ENCODE results near the gene OCIAD1. TPM values are rescaled to one million over a fixed set of nuclear protein-coding genes. Genes with fewer than 3 reads are reported as not detected.
"Not testable (repeated sequence)": the region's sequence is repeated elsewhere in the genome, so short reads cannot be mapped to it uniquely, and the experiment has no call there.

The OCIAD1 gene, protein sequence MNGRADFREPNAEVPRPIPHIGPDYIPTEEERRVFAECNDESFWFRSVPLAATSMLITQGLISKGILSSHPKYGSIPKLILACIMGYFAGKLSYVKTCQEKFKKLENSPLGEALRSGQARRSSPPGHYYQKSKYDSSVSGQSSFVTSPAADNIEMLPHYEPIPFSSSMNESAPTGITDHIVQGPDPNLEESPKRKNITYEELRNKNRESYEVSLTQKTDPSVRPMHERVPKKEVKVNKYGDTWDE
- 221 and 225 TPM in 2 replicates for total RNA-seq (2014; rRNA removed; shearing (Covaris generic))
- polyA plus RNA-seq (2015; cell fraction: cytosol; rRNA removed) = 190 and 205 TPM in 2 replicates
- polyA plus RNA-seq (2015; cell fraction: nucleus; rRNA removed) = 113 and 114 TPM in 2 replicates

GRCh38 chr4:48830706-48831531, at the start of gene OCIAD1:
Gene OCIAD1 (plus strand): TSS chr4:48831088. CDS start chr4:48832625, 1,537 bp downstream.
- DNase-seq (ENCODE audit: low read depth, low spot score) = peak; percentile 99
- in situ Hi-C loops (cut with HindIII; ENCODE audit: low pct_unique_long_range_greater_than_20kb, low sequenced_read_pairs) = no loop called here

DNA sequence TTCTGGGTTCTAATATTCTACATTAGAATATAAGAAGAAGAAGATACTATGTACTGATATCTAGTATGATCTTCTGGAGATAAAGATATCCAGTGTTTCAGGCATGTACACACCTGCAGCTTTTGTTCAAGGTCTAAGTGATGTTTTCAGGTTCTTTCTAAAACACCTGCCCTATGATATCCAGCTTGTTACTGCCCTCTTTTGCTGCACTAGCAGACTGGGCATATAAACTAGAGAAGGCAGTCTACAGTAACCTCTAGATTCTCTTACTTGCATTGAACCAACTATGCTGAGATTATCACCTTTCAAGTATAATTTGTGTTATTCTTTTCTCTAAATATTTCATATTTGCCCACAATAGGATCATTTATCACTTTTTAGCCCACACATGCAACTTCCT, 48.9 kb upstream of the OCIAD1 start:
- DNase-seq (ENCODE audit: low read depth, low spot score) = no peak
- in situ Hi-C loops (cut with HindIII; ENCODE audit: low pct_unique_long_range_greater_than_20kb, low sequenced_read_pairs) = no loop called here

DNA sequence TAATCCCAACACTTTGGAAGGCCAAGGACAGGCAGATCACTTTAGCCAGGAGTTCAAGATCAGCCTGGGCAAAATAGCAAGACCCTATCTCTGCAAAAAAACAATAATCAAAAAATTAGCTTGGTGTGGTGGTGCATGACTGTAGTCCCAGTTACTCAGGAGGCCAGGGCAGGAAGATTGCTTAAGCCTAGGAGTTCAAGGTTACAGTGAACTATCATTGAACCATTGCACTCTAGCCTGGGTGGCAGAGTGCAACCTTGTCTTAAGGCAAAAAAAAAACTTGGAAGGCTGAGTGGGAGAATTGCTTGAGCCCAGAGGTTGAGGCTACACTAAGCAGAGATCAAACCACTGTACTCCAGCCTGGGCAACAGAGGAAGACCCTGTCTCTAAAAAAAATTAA, 45.6 kb upstream of the OCIAD1 start:
- in situ Hi-C loops (cut with HindIII; ENCODE audit: low pct_unique_long_range_greater_than_20kb, low sequenced_read_pairs) = no loop called here

GRCh38 chr4:48786549-48786948, 44.3 kb upstream of the OCIAD1 start:
- no peak for DNase-seq (ENCODE audit: low read depth, low spot score)
- in situ Hi-C loops (cut with HindIII; ENCODE audit: low pct_unique_long_range_greater_than_20kb, low sequenced_read_pairs) = no loop called here

More for the DNA sequence above, 45.6 kb upstream of the OCIAD1 start:
- DNase-seq (ENCODE audit: low read depth, low spot score) = no peak

GRCh38 chr4:48787056-48787455, 43.8 kb upstream of the OCIAD1 start:
- no peak for DNase-seq (ENCODE audit: low read depth, low spot score)
- in situ Hi-C loops (cut with HindIII; ENCODE audit: low pct_unique_long_range_greater_than_20kb, low sequenced_read_pairs) = no loop called here

- no peak for DNase-seq (ENCODE audit: low read depth, low spot score)
- in situ Hi-C loops (cut with HindIII; ENCODE audit: low pct_unique_long_range_greater_than_20kb, low sequenced_read_pairs) = no loop called here
These were observed 40.3 kb upstream of the OCIAD1 start for GRCh38 chr4:48790561-48790960.

- DNase-seq (ENCODE audit: low read depth, low spot score) = no peak
- in situ Hi-C loops (cut with HindIII; ENCODE audit: low pct_unique_long_range_greater_than_20kb, low sequenced_read_pairs) = no loop called here
These were observed 39.6 kb upstream of the OCIAD1 start for GRCh38 chr4:48791313-48791712.

DNA sequence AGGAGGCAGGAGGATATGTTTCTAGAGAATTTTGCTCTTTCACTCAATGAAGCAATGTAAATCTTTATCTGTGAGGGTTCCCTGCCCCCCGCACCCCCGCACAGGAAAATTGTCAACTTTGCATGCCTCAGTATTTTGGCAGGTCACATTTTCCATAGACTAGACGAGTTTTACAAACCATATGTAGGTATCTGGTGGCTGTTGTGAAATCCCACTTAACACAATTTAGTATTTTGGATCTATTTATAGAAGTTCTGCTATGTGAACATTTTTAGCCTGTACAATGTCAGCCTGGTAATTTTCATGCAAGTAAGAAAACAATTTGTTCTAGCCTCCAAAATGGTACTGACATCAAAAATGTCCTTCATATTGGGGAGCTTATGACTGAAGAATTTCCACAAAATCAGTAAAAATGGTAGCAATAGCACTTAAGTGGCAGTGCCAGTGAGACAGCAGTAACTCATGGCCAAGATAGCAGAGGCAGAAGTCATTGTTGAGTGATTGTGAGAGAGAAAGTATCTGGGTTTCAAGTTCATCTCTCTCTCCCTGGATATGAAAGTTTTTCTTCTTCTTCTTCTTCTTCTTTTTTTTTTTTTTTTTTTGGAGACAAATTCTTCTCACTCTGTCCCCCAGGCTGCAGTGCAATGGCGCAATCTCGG, 38.4 kb upstream of the OCIAD1 start:
- in situ Hi-C loops (cut with HindIII; ENCODE audit: low pct_unique_long_range_greater_than_20kb, low sequenced_read_pairs) = no loop called here
- DNase-seq (ENCODE audit: low read depth, low spot score) = no peak

DNA sequence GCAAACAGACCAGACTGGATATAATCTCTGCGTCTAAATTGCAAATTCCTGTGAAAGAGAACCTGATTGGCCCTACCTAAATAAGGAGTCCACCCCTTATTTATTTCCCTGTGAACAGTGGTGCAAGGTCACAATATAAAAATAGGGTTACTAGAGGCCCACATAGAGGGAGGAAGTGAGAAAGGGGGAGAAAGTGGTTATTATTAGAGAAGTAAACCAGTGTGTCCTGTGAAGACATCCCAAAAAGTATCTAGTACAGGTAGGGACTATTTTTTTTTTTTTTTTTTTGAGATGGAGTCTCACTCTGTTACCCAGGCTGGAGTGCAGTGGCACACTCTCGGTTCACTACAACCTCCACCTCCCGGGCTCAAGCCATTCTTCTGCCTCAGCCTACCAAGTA, 35.8 kb upstream of the OCIAD1 start:
- DNase-seq (ENCODE audit: low read depth, low spot score) = no peak
- in situ Hi-C loops (cut with HindIII; ENCODE audit: low pct_unique_long_range_greater_than_20kb, low sequenced_read_pairs) = no loop called here

- no peak for DNase-seq (ENCODE audit: low read depth, low spot score)
- in situ Hi-C loops (cut with HindIII; ENCODE audit: low pct_unique_long_range_greater_than_20kb, low sequenced_read_pairs) = no loop called here
These were observed 34.5 kb upstream of the OCIAD1 start for GRCh38 chr4:48796191-48796926.

DNA sequence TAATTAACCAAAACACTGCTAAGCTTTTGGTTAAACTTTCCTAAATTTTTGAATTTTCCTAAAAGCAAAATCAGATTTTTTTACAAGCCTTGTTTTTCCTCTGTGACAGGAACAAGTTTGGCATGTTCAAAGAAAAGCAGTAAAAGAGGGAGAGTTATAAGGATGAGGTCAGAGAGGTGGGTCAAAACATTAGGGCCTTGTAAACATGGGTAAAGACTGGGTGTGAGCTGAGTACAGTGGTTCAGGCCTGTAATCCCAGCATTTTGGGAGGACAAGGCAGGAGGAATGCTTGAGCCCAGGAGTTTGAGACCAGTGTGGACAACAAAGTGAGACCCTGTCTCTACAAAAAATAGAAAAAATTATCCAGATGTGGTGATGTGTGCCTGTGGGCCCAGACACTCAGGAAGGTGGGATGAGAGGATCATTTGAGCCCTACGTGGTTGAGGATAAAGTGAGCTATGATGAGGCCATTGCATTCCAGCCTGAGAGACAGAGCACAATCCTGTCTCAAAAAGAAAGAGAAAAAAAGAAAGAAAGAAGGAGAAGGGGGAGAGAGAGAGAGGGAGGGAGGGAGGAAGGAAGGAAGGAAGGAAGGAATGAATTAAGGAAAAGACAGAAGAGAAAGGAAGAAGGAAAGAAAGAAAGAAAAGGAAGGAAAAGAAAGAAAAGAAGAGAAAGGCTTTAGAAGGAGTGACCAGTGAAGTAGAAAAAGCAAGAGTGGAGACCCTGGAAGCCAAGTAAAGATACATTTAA, 33.8 kb upstream of the OCIAD1 start:
- in situ Hi-C loops (cut with HindIII; ENCODE audit: low pct_unique_long_range_greater_than_20kb, low sequenced_read_pairs) = no loop called here
- no peak for DNase-seq (ENCODE audit: low read depth, low spot score)

- no peak for DNase-seq (ENCODE audit: low read depth, low spot score)
- in situ Hi-C loops (cut with HindIII; ENCODE audit: low pct_unique_long_range_greater_than_20kb, low sequenced_read_pairs) = no loop called here
These were observed 32.8 kb upstream of the OCIAD1 start for GRCh38 chr4:48798117-48798516.

- no peak for DNase-seq (ENCODE audit: low read depth, low spot score)
- in situ Hi-C loops (cut with HindIII; ENCODE audit: low pct_unique_long_range_greater_than_20kb, low sequenced_read_pairs) = no loop called here
These were observed 31.7 kb upstream of the OCIAD1 start for GRCh38 chr4:48799157-48799556.

GRCh38 chr4:48800155-48800554, 30.7 kb upstream of the OCIAD1 start:
- in situ Hi-C loops (cut with HindIII; ENCODE audit: low pct_unique_long_range_greater_than_20kb, low sequenced_read_pairs); DNase-seq (ENCODE audit: low read depth, low spot score): not testable (repeated sequence)

GRCh38 chr4:48801016-48801715, 29.7 kb upstream of the OCIAD1 start:
- DNase-seq (ENCODE audit: low read depth, low spot score) = no peak
- in situ Hi-C loops (cut with HindIII; ENCODE audit: low pct_unique_long_range_greater_than_20kb, low sequenced_read_pairs) = no loop called here

DNA sequence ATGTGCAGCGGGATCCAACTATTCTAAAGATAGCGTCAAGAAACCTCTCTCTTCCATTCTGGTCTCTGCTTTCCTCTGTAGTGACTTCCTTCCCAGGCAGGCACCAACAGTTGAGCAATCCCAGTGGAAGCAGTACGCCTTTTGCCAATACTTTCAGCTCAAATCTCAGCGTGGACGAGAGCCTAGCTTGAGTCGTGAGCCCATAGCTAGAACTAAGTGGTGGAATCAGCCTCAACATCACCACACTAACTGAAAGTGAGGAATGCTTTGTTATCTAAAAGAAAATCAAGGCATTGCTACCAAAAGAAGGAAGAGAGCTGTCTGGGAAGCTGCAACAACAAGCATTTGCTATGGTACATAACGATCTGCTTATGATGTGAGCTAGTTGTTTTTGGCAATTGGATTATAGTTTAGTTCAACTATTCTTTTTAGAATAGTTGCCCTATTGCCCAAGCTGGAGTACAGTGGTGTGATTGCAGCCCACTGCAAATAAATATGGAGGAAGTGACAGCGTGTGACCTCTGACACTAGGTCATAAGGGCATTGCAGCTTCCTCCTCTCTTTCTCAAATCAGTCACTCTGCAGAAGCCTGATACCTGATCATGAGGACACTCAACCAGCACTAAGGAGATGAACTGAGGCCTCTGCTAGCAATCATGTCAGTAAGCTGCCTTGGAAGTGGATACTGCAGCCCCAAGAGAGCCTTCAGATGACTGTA, 26.1 kb upstream of the OCIAD1 start:
- no peak for DNase-seq (ENCODE audit: low read depth, low spot score)
- in situ Hi-C loops (cut with HindIII; ENCODE audit: low pct_unique_long_range_greater_than_20kb, low sequenced_read_pairs) = no loop called here

Data from SK-MEL-5 (cell line).